CD8-positive, alpha-beta memory T cell (primary cell): Measurements from ENCODE around the gene NEK10. TPM values are rescaled to one million over a fixed set of nuclear protein-coding genes. Genes with fewer than 3 reads are reported as not detected.

ENCODE experiments used
- CTCF ChIA-PET: fragments of 350-600 bp; sonication (Branson Sonifier 250); formaldehyde crosslinking; loops from one replicate; lab custom pipeline; 2021; ENCODE audit warnings: antibody characterized with exemption; lab: Charles Lee
- POLR2A ChIA-PET: fragments of 350-600 bp; sonication (Branson Sonifier 250); formaldehyde crosslinking; loops from one replicate; lab custom pipeline; 2021; ENCODE audit warnings: antibody characterized with exemption; lab: Charles Lee
- DNase-seq, 5 donors: peaks; one replicate each; pipeline versions ENCODE4 v3.0.0 to v3.0.0-alpha.2; 2020 to 2022; ENCODE audit warnings: mixed read lengths in 1 of 5
- H3K27ac ChIP-seq: one replicate; pipeline ENCODE4 v1.7.0; 2013; ENCODE audit warnings: low read depth, mild to moderate bottlenecking, low read length, moderate library complexity
- H3K27me3 ChIP-seq: 2 replicates; pipeline ENCODE4 v1.7.0; 2013; ENCODE audit warnings: low read length, mild to moderate bottlenecking; ENCODE audit not compliant: insufficient read depth, poor library complexity, severe bottlenecking
- H3K36me3 ChIP-seq: 2 replicates; pipeline ENCODE4 v1.7.0; 2013; ENCODE audit warnings: mild to moderate bottlenecking, low read length, moderate library complexity; ENCODE audit not compliant: insufficient read depth
- H3K4me1 ChIP-seq: 2 replicates; pipeline ENCODE4 v1.7.0; 2013; ENCODE audit warnings: mild to moderate bottlenecking, low read length, moderate library complexity; ENCODE audit not compliant: insufficient read depth
- H3K4me3 ChIP-seq: 2 replicates; pipeline ENCODE4 v1.7.0; 2013; ENCODE audit warnings: mild to moderate bottlenecking, low read length
- H3K9me3 ChIP-seq: 2 replicates; pipeline ENCODE4 v1.7.0; 2013; ENCODE audit warnings: mild to moderate bottlenecking, low read length
- H3K27ac Mint-ChIP-seq, 8 donors: one replicate each; pipeline ENCODE4 v1.8.0; 2020 to 2021; ENCODE audit warnings: mixed read lengths in 8 of 8, mild to moderate bottlenecking in 6 of 8, inconsistent platforms in 3 of 8, moderate library complexity in 3 of 8
- H3K27me3 Mint-ChIP-seq, 2 donors: one replicate each; pipeline ENCODE4 v1.8.0; 2020 to 2021; ENCODE audit warnings: mixed read lengths in 2 of 2, mild to moderate bottlenecking in 1 of 2, moderate library complexity in 1 of 2
- H3K36me3 Mint-ChIP-seq, 3 donors: one replicate each; pipeline ENCODE4 v1.8.0; 2020 to 2021; ENCODE audit warnings: mixed read lengths in 3 of 3, inconsistent platforms in 1 of 3, mild to moderate bottlenecking in 1 of 3
- H3K4me1 Mint-ChIP-seq, 3 donors: one replicate each; pipeline ENCODE4 v1.8.0; 2020 to 2021; ENCODE audit warnings: mixed read lengths in 3 of 3, inconsistent platforms in 1 of 3, mild to moderate bottlenecking in 1 of 3
- H3K4me3 Mint-ChIP-seq, 7 donors: one replicate each; pipeline ENCODE4 v1.8.0; 2020 to 2021; ENCODE audit warnings: mixed read lengths in 7 of 7, mild to moderate bottlenecking in 6 of 7, moderate library complexity in 4 of 7, inconsistent platforms in 2 of 7
- H3K9me3 Mint-ChIP-seq, 5 donors: one replicate each; pipeline ENCODE4 v1.8.0; 2020 to 2022; ENCODE audit warnings: mixed read lengths in 5 of 5, mild to moderate bottlenecking in 3 of 5, moderate library complexity in 2 of 5, inconsistent platforms in 1 of 5
- polyA plus RNA-seq: library from polyadenylated mRNA; unstranded; fragments of 300-500 nt; fragmentation: Illumina TruSeq; gene quantifications from one replicate; pipeline ENCODE4 v1.2.3, GENCODE V29; 2021
- total RNA-seq, 2 experiments: library from RNA; stranded (reverse); gene quantifications; one replicate each; pipeline ENCODE4 v1.2.3, GENCODE V29; 2021

The NEK10 gene
- total and polyA plus RNA-seq, 3 experiments from 2014 or later, result 0.07 to 0.42 (median 0.24) TPM

- ChIA-PET POLR2A (no interaction called here), CTCF (no interaction called here)
- Histone ChIP-seq H3K4me1 (no peaks in the 10 kb centered on the region), H3K4me3 (no peak overlapping the region), H3K27me3 (no peaks in the 10 kb centered on the region), H3K27ac (no peak overlapping the region), H3K9me3 (no peaks in the 10 kb centered on the region), H3K36me3 (no peaks in the 10 kb centered on the region)
- H3K27ac Mint-ChIP-seq, result no peak overlapping the region
- no peaks in the 10 kb centered on the region for H3K9me3 Mint-ChIP-seq
- no peaks in the 10 kb centered on the region for H3K4me1 Mint-ChIP-seq
- H3K36me3 Mint-ChIP-seq, result no peaks in the 10 kb centered on the region
- DNase-seq, result no peak
- no peak overlapping the region for H3K4me3 Mint-ChIP-seq
- peaks cover 3 to 13% of the 10 kb centered on the region in 2 donors for H3K27me3 Mint-ChIP-seq
These were observed 295.3 kb downstream of the NEK10 start for GRCh38 chr3:27073912-27074311.

- peaks cover 3 to 13% of the 10 kb centered on the region in 2 donors for H3K27me3 Mint-ChIP-seq
- no peak overlapping the region for H3K27ac ChIP-seq
- POLR2A ChIA-PET, result no interaction called here
- no peaks in the 10 kb centered on the region for H3K36me3 Mint-ChIP-seq
- no peaks in the 10 kb centered on the region for H3K4me1 Mint-ChIP-seq
- H3K9me3 ChIP-seq, result no peaks in the 10 kb centered on the region
- H3K27ac Mint-ChIP-seq, result no peak overlapping the region
- H3K27me3 ChIP-seq, result no peaks in the 10 kb centered on the region
- H3K9me3 Mint-ChIP-seq, result no peaks in the 10 kb centered on the region
- H3K4me3 Mint-ChIP-seq, result no peak overlapping the region
- DNase-seq, result no peak
- H3K4me1 ChIP-seq, result no peaks in the 10 kb centered on the region
- no peak overlapping the region for H3K4me3 ChIP-seq
- H3K36me3 ChIP-seq, result no peaks in the 10 kb centered on the region
- CTCF ChIA-PET, result no interaction called here
These were observed 296.2 kb downstream of the NEK10 start for GRCh38 chr3:27072810-27073651.

- H3K36me3 Mint-ChIP-seq, result no peaks in the 10 kb centered on the region
- no peaks in the 10 kb centered on the region for H3K36me3 ChIP-seq
- H3K27ac Mint-ChIP-seq, result no peak overlapping the region
- H3K4me1 ChIP-seq, result no peaks in the 10 kb centered on the region
- no peaks in the 10 kb centered on the region for H3K4me1 Mint-ChIP-seq
- DNase-seq, result no peak
- H3K9me3 Mint-ChIP-seq, result peaks cover 0 to 9% (median 3%) of the 10 kb centered on the region in 5 donors
- no peak overlapping the region for H3K4me3 ChIP-seq
- no peak overlapping the region for H3K27ac ChIP-seq
- ChIA-PET CTCF (no interaction called here), POLR2A (no interaction called here)
- peaks cover 3% of the 10 kb centered on the region for H3K27me3 ChIP-seq
- H3K27me3 Mint-ChIP-seq, result peaks cover 2 to 8% of the 10 kb centered on the region in 2 donors
- H3K4me3 Mint-ChIP-seq, result no peak overlapping the region
- H3K9me3 ChIP-seq, result no peaks in the 10 kb centered on the region
These were observed 308.8 kb downstream of the NEK10 start for GRCh38 chr3:27060336-27060735.

Other genes with a start within 250 kb of the NEK10 start
- gene SLC4A7, start 115.0 kb upstream of the NEK10 start, total RNA-seq, result 10 to 100 TPM; 55.0 to 55.9 TPM
- gene SLC4A7, start 115.0 kb upstream of the NEK10 start, polyA plus RNA-seq, result 16.9 TPM